Activated gamma-delta T cell treated with anti-CD3 and anti-CD28 coated beads, Interleukin-2, amount 50 U/mL, for 16 hours (primary cell): ENCODE measurements around the gene USP26.
"Not testable (repeated sequence)": the region's sequence is repeated elsewhere in the genome, so short reads cannot be mapped to it uniquely, and the experiment has no call there.

Experiments used
- DNase-seq: peaks from one replicate; pipeline ENCODE4 v3.0.0-alpha.2; 2020; ENCODE audit warnings: low read depth

Gene USP26, protein sequence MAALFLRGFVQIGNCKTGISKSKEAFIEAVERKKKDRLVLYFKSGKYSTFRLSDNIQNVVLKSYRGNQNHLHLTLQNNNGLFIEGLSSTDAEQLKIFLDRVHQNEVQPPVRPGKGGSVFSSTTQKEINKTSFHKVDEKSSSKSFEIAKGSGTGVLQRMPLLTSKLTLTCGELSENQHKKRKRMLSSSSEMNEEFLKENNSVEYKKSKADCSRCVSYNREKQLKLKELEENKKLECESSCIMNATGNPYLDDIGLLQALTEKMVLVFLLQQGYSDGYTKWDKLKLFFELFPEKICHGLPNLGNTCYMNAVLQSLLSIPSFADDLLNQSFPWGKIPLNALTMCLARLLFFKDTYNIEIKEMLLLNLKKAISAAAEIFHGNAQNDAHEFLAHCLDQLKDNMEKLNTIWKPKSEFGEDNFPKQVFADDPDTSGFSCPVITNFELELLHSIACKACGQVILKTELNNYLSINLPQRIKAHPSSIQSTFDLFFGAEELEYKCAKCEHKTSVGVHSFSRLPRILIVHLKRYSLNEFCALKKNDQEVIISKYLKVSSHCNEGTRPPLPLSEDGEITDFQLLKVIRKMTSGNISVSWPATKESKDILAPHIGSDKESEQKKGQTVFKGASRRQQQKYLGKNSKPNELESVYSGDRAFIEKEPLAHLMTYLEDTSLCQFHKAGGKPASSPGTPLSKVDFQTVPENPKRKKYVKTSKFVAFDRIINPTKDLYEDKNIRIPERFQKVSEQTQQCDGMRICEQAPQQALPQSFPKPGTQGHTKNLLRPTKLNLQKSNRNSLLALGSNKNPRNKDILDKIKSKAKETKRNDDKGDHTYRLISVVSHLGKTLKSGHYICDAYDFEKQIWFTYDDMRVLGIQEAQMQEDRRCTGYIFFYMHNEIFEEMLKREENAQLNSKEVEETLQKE

DNA sequence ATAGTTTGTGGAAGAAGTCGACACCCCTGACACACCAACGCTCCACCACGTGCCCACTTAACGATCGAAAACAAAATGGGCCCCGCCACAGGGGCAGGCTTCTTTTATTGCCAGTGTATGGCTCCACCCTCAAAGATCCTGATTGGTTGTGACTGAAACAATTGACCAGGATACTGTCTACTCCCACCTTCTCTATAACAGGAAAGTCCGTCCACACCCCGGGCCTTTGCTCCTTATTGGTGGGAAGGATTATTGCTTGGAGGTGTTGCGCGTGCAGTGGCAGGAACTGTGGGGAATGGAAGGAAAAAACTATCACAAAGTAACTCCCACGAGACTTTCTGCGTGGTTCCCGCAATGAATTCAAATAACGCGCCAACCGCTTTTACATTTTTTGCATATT, at the start of gene USP26:
Gene USP26, minus strand, starts transcription at position 79 of the 400 bp plus-strand sequence. CDS start 68,889 bp downstream, outside the sequence.
- DNase-seq: no peak

- DNase-seq: no peak
These were observed 37.4 kb upstream of the USP26 start for GRCh38 chrX:133134282-133134681.

DNA sequence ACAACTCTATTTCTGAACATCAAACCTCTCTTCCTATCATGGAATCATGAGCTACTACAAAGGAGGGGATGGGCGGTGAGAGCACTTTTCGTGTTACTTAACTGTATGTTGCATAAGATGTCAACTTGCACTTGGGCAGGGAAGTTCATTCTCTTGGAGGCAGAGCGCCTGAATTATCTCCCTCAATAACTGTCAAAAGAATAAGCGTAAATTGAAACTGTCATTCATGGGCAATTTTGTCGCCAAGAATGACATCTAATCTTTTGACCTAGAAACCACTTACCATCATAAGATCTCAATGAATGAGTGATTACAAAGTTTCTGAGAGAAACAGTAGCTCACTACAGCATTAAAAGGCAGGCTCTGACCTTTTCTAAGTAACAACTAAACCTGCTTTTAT, 23.5 kb upstream of the USP26 start:
- DNase-seq: no peak

DNA sequence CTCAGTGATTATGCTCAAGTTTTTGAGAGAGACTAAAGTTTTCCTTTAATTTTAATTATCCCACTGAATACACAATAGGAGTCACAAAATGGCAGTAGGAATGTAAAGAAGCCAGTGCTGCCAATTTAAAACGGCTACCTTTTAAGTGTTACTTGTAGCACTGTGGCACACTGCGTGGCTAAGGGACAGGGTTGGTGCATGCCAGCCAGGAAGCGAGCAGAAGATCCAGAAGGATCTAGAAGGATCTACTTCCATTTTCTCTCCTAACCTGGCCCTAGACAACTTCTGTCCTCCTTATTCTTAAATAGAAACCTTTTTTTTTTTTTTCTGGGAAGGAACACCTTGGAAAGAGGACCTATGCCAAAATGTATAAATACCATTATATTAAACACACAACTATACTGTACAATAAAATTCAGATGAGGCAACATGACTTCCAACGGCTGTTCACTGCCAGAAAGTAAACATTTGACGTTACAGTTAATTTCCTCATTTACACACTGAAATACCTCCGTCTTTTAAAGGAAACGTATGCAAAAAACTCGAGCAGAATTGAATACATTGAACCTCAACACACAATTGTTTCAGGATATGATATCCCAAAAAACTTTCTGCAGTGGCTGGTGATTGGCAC, 2.7 kb downstream of the USP26 start:
- no peak for DNase-seq

DNA sequence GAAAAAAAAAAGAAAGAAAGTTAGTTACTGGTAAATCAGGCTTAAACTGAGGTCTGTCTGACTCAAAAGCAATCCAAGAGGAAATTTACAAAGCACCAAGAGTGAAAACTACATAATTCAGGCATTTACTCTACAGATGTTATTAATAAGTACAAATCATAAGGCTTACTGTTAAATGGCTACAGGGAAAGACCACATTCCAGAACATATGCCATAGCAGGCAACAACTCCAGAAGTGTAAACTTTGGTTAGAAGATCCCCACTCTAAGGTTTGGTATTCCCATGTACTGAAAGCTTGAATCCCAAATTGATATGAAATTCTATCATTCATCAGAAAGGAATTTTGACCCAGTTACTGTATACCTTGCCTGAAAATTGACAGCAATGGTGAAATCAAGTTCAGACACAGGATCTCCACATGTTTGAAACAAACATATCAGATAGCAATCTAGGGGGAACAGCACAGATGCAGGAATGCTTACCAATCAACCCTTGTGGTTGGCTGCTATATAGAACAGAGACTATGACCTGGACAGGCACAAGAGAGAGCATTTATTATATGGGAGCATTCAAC, 6.6 kb downstream of the USP26 start:
- DNase-seq: no peak

- DNase-seq: no peak
These were observed 7.5 kb downstream of the USP26 start for GRCh38 chrX:133089411-133089810.

DNA sequence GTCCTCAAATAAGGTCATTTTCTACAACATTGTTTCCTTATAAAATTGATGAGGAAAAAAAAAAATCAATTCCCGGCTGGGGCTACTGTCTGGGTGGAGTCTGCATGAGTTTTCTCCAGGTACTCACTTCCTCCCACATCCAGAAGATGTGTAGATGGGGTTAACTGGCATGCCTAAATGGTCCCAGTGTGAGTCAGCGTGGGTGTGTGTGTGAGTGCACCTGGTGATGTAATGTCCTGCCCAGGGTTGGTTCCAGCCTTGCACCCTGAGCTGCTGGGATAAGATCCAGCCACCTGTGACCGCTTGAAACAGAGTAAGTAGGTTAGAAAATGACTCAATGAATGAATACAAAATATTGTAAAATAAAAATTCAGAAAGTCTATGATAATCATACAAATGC, 11.1 kb downstream of the USP26 start:
- no peak for DNase-seq

DNA sequence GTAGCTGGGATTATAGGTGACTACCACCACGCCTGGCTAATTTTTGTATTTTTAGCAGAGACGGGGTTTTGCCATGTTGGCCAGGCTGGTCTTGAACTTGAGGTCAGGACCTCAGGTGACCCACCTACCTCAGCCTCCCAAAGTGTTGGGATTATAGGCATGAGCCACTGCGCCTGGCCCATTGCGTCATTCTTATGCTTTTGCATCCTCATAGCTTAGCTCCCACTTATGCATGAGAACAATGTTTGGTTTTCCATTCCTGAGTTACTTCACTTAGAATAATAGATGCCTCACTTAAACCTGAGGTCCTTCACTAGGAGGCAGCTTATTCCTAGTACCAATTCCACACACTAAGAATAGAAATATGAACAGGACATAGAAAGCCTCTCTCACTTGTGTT, 11.9 kb downstream of the USP26 start:
- DNase-seq: not testable (repeated sequence)

GRCh38 chrX:133083899-133084298, 13.0 kb downstream of the USP26 start:
- no peak for DNase-seq

DNA sequence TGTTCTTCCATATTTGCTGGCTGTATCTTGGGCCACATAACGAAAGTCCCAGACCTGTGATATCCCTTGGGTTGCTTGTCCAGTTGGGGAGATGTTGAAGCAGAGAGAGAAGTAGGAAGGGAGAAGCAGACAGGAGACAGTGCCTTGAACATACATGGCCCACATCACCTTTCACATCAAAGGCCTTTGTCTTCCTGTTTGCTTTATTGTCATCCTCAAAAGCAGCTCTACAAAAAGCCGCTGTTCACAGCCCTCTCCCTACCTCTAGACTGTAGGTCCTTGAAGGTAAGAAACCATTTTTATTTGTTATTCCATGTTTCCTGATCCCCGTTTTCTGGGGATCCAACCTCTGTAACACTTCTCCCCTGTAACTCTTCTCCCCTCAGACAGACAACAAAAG, 14.9 kb downstream of the USP26 start:
- DNase-seq: no peak

- DNase-seq: not testable (repeated sequence)
These were observed 19.1 kb downstream of the USP26 start for GRCh38 chrX:133077856-133078255.

DNA sequence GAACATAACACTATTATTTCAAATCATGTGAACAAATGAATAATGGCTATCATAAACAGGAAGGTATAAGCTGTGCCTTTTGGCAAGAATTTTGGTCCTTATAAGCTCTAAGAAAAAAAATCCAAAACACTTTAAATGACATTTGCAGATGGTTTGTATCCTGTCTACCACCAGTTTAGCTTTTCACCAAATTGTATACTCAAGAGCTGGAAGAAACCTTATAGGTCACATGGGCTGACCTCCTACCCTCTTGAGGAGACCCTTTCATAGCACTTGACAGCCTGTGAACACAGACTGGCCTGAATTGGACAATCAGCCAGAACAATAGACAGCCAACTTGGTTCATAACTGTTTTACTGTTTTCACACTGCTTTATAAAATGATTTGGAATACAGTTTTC, 24.3 kb downstream of the USP26 start:
- no peak for DNase-seq

- no peak for DNase-seq
These were observed 28.4 kb downstream of the USP26 start for GRCh38 chrX:133068461-133068860.

DNA sequence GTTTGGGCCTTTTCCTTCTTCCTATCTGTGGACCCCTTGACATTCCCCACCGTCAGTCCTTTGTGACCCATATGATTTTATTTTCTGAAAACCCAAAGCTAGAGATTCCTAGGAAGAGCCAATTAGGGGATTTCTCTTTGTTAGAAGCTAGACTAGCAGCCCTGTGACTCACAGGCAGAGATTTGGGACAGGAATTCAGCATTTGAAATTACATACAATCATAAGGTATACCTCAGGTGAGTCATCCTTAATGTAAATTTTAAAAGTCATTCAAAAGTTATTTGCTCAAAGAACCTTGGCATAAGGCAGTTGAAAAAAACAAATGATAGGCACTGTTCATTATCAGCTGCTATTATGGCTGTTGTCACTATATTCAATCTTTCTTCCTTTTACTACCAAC, 40.6 kb downstream of the USP26 start:
- DNase-seq: no peak

- no peak for DNase-seq
These were observed 42.0 kb downstream of the USP26 start for GRCh38 chrX:133054761-133055405.

GRCh38 chrX:133053861-133054598, 42.9 kb downstream of the USP26 start:
- DNase-seq: no peak

DNA sequence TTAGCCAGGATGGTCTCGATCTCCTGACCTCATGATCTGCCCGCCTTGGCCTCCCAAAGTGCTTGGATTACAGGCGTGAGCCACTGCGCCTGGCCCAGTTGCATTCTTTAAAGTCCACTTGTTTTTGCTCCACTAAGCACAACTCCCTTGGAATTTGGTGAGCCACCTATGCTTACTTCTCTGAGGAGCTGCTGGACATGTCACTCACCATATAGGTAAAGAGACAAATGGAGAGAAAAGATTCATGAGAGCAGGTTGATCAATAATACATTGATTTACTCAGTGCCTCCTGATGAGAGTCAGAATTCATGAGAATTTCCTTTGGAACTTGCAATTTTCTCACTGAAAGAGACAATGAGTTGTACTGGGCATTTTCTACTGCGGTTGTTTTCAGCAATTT, 48.2 kb downstream of the USP26 start:
- DNase-seq: no peak

- no peak for DNase-seq
These were observed 50.3 kb downstream of the USP26 start for GRCh38 chrX:133046601-133047000.

GRCh38 chrX:133045986-133046385, 50.9 kb downstream of the USP26 start:
- no peak for DNase-seq

DNA sequence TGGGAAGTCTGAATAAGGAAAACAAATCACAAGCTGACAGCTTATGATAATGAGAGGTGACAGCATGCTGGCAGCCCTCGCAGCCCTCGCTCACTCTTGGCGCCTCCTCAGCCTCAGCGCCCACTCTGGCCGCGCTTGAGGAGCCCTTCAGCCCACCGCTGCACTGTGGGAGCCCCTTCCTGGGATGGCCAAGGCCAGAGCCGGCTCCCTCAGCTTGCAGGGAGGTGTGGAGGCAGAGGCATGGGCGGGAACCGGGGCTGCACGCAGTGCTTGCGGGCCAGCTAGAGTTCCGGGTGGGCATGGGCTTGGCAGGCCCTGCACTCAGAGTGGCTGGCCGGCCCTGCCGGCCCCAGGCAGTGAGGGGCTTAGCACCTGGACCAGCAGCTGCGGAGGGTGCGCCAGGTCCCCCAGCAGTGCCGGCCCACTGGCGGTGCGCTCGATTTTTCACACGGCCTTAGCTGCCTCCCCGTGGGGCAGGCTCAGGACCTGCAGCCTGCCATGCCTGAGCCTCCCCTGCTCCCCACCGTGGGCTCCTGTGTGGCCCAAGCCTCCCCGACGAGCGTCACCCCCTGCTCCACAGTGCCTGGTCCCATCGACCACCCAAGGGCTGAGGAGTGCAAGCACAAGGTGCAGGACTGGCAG, 52.6 kb downstream of the USP26 start:
- not testable (repeated sequence) for DNase-seq
